Activated CD4-positive, CD25-positive, alpha-beta regulatory T cell treated with anti-CD3 and anti-CD28 coated beads, Interleukin-2, amount 50 U/mL, for 24 hours (primary cell): ENCODE measurements around the gene WDR64.

Experiments
- ATAC-seq, 2 donors: fragments of 150-1000 bp; cut with Tn5 transposase; one replicate each; pipeline ENCODE4 v1.10.0; 2021; ENCODE audit warnings: mild to moderate bottlenecking in 1 of 2, moderate library complexity in 1 of 2

Gene WDR64

GRCh38 chr1:241652012-241652411, at the start of gene WDR64:
TSS of gene WDR64 (plus strand) at chr1:241652281. CDS start at chr1:241652485, 204 bp downstream.
- no peak for ATAC-seq

DNA sequence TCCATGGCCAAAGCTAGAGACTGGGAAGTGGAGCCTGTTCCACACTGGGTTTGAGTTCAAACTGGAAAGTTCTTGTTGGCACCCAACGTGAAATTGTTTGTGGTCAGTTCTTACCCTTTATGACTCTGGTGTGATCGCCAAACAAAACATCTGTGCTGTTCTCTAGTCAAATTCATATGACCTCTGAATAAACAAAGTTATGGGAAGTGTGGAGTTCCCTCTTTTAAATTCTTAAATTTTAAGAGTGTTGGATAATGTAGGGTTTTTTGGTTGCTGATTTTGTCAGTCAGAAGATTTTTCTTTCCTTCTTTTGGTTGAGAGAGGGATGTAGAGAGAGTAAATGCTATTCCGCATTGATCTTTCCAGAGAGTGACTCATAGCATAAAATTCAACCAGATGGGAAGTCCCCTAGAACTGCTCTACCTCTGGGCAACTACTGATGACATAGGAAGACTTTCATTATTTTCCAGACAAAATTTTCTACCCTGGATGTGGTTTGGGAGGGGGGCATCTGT, 48.3 kb upstream of the WDR64 start:
- no peak for ATAC-seq

DNA sequence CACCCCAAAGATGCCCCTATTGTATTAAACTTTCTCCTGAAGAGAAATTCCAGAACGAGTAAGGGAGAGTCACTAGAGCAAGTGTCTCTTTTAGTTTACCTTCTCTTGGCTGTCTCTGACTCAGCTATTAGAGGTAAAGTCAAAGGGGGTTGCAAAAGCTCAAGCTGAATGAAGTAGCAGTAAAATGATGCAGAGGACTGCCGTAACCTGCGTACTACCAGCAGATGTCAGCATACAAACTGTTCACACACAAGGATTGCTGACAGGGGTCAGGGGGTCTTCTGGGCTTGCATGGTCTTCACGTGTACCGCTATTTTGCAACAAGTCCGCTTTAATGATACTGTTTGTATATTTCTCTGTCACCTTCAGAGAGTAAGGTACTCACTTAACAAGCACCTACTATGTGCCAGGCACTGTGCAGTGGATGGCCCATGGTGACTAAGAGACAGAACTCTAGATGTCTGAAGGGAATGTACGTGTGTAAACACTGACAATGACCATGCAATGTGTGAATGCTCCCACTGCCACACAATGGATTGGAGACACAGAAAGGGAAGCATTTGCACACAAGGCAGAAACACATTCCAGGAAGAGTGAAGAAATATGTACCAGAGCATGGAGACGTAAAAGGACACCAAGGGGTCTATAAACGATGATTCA, 46.8 kb upstream of the WDR64 start:
- ATAC-seq: no peak

- ATAC-seq: no peak
Measured at GRCh38 chr1:241606544-241606943, 45.5 kb upstream of the WDR64 start.

DNA sequence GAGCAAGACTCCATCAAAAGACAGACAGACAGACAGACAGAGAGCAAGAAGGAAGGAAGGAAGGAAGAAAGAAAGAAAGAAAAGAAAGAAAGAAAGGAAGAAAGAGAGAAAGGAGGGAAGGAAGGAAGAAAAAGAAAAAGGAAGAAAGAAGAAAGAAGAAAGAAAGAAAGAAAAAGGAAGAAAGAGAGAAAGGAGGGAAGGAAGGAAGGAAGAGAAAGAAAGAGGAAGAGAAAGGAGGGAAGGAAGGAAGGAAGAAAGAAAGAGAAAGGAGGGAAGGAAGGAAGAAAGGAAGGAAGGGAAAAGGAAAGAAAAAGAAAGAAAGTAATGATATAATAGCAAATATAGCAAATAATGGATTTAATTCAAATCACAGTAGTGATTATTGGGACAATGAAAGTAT, 44.6 kb upstream of the WDR64 start:
- no peak for ATAC-seq

- ATAC-seq: peak; percentile 37 to 42
Measured at GRCh38 chr1:241608379-241609033, 43.6 kb upstream of the WDR64 start.

- no peak for ATAC-seq
Measured at GRCh38 chr1:241610056-241610815, 41.8 kb upstream of the WDR64 start.

GRCh38 chr1:241611063-241611462, 41.0 kb upstream of the WDR64 start:
- ATAC-seq: peak; percentile 70

- ATAC-seq: no peak
Measured at GRCh38 chr1:241611736-241612135, 40.3 kb upstream of the WDR64 start.

DNA sequence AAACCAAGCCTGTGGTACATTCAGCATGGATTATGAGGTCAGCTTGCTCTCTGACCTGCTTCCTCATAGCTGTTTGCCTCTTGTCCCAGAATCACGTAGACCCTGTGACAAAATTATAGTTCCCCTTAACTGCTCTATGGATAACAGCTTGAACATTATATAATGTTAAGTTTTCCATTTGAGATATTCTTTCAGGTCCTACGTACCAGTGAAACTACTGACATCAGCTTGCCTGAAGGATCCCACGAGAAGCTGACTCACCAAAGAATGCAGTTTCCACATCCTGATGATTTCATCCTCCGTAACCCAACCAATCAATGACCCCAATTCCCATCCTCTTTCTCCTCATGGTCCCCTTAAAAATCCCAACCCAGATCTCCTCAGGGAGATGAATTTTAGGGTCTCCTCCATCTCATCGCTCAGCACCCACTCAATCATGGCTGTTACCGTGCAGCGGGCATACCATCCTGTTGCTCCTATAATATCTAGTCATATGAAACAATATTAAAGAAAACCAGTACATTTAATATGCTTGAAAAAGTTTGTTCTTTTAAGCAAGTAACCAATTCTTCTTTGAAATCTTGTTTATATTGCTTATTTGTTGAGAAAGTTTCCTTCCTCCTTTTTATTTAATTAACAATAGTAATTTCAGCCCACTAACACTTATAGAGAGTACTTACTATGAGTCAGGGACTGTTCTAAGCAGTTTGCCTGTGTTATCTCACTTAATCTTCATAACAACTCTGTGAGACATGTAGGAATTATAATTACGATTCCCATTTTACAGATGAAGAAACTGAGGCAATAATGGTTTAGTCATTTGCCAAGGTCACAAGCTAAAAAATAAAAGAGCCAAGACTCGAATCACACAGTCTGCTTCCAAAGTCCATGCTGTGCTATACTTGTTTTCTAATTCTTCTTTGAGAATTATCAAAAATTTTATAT, 39.3 kb upstream of the WDR64 start:
- ATAC-seq: no peak

GRCh38 chr1:241614144-241614543, 37.9 kb upstream of the WDR64 start:
- ATAC-seq: no peak

GRCh38 chr1:241614572-241614971, 37.5 kb upstream of the WDR64 start:
- ATAC-seq: no peak

GRCh38 chr1:241615043-241615974, 36.8 kb upstream of the WDR64 start:
- no peak for ATAC-seq

- no peak for ATAC-seq
Measured at GRCh38 chr1:241617426-241617825, 34.7 kb upstream of the WDR64 start.

DNA sequence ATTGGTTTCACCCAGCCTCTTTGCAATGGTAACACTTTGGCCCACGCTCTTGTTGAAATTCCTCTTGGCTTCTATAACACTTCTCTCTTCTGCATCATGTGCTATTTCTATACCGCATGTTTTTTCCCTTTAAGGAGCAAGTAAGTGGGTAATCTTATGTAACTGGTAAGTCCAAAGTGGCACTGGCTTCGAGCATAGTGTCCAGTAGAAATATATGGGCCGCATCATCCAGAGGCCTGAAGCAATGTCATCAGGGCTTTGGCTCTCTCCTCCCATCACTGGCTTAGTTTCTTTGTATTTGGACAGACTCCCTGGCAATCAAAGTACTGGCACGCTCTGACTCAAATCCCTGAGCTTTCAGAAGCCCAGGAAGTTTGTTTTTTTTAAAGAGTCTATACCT, 29.4 kb upstream of the WDR64 start:
- no peak for ATAC-seq

- ATAC-seq: no peak
Measured at GRCh38 chr1:241624935-241625334, 27.1 kb upstream of the WDR64 start.

DNA sequence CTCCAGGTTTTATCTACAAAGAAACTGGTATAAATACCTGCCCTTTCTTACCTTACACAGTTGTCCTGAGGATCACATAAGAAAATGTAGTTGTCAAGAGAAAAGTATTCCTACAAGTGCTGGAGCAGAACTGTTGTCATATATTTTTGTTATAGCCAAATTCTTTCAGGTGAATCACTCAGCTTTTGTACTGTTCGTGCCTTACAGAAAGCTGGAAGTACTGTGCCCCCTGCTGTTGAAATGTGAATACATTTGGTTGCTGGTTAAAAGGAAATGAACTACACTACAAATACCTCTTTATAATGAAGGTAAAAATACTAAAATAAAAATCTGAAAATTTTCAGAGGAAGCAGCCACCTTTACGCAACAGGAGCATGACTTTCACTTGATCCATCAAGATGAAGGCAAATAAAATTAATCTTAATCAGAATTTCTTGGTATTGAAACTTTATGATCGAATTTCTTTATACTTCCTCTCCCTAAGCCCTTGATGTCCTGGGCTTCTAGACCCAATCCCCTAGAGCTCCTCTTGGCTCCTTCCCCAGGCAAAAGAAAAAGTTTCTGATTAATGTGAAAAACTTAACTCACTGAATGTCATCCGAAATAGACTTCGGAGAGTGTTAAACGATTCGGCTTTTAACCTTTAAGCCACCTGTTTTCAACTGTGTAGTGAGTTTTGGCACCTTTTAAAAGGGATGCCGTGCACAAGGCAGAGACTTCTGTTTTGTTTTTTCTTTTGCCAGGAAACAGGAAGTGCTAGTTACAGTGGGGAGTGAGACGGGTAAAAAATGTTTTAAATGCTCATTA, 24.4 kb upstream of the WDR64 start:
- ATAC-seq: peak; percentile 56 to 69

DNA sequence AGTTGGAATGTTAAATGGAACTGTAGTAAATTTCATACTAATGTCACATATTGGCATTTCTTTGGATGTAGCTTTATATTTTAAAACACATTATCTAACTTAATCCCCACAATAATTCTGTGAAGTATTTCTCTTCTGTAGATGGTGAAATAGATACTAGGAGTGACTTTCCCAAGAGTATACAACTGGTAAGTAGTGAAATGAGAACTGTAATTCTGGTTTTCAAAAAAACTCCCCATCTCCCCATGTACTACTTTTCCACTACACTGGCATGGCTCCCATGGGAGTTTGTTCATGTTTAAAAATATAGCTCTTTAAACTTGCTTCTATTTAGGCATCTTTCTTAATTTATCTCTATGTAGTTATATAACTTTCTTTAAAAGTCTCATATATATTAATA, 22.1 kb upstream of the WDR64 start:
- no peak for ATAC-seq

- ATAC-seq: no peak
Measured at GRCh38 chr1:241630476-241630875, 21.6 kb upstream of the WDR64 start.

GRCh38 chr1:241630899-241631298, 21.2 kb upstream of the WDR64 start:
- no peak for ATAC-seq
